NB4 (cell line): Measurements from ENCODE around the gene TLR5.

Source experiments
- DNase-seq: peaks from one replicate; pipeline ENCODE4 v3.0.0; 2010; ENCODE audit warnings: low read depth
- H3K4me3 ChIP-seq: one replicate; pipeline ENCODE4 v1.5.1; 2011; ENCODE audit warnings: mild to moderate bottlenecking, low read depth, low read length, moderate library complexity
- CTCF ChIP-seq: IDR thresholded peaks from one replicate; pipeline ENCODE4 v1.5.1; 2012; ENCODE audit warnings: low read depth, low read length
- MAX ChIP-seq: IDR thresholded peaks from 2 replicates; pipeline ENCODE4 v1.6.1; 2011; ENCODE audit warnings: low read depth, low read length
- MYC ChIP-seq: IDR thresholded peaks from 2 replicates; pipeline ENCODE4 v1.6.1; 2011; ENCODE audit warnings: low read depth, low read length
- POLR2A ChIP-seq: IDR thresholded peaks from 2 replicates; pipeline ENCODE4 v1.6.1; 2011; ENCODE audit warnings: mild to moderate bottlenecking; ENCODE audit not compliant: insufficient read length; ENCODE audit errors: extremely low read depth

The TLR5 gene

GRCh38 chr1:223118418-223118817 is 24.6 kb downstream of the TLR5 start:
- TF ChIP-seq CTCF, result no peak
- TF ChIP-seq MYC, result no peak
- TF ChIP-seq POLR2A, result no peak
- TF ChIP-seq MAX, result no peak
- no peak overlapping the region for H3K4me3 ChIP-seq
- no peak for DNase-seq

- no peak for DNase-seq
- TF ChIP-seq CTCF (no peak), POLR2A (no peak), MAX (no peak), MYC (no peak)
- no peak overlapping the region for H3K4me3 ChIP-seq
Observed at GRCh38 chr1:223116950-223117349, 26.1 kb downstream of the TLR5 start.

- TF ChIP-seq MAX (no peak), CTCF (no peak), POLR2A (no peak), MYC (no peak)
- H3K4me3 ChIP-seq, result no peak overlapping the region
- DNase-seq, result no peak
Observed at GRCh38 chr1:223114871-223115270, 28.2 kb downstream of the TLR5 start.

- H3K4me3 ChIP-seq, result no peak overlapping the region
- no peak for DNase-seq
- TF ChIP-seq POLR2A, result no peak
- no peak for TF ChIP-seq CTCF
- TF ChIP-seq MYC, result no peak
- no peak for TF ChIP-seq MAX
Observed at GRCh38 chr1:223110952-223111351, 32.1 kb downstream of the TLR5 start.

- no peak for DNase-seq
- TF ChIP-seq MAX (no peak), MYC (no peak), CTCF (no peak), POLR2A (no peak)
- H3K4me3 ChIP-seq, result no peak overlapping the region
Observed at GRCh38 chr1:223109581-223110026, 33.4 kb downstream of the TLR5 start.

GRCh38 chr1:223106856-223107255 is 36.2 kb downstream of the TLR5 start:
- DNase-seq, result peak; percentile 12
- no peak overlapping the region for H3K4me3 ChIP-seq
- TF ChIP-seq MAX (no peak), POLR2A (no peak), CTCF (no peak), MYC (no peak)
